Esophagus (tissue), 2 donors: ENCODE data around the gene HOXA11. TPM values are rescaled to one million over a fixed set of nuclear protein-coding genes. Genes with fewer than 3 reads are reported as not detected.
A peak's percentile ranks its signal among the peaks of the same experiment; 100 is the strongest.

Source experiments
- H3K27ac ChIP-seq, 2 donors: one replicate each; pipeline ENCODE4 v1.5.1; 2013; ENCODE audit warnings: low read depth in 2 of 2, mild to moderate bottlenecking in 2 of 2, inconsistent platforms in 1 of 2, low read length in 1 of 2, moderate library complexity in 1 of 2
- H3K27me3 ChIP-seq, 2 donors: one replicate each; pipeline ENCODE4 v1.6.1; 2013; ENCODE audit warnings: low read length in 2 of 2, control low read depth in 1 of 2, mild to moderate bottlenecking in 1 of 2; ENCODE audit not compliant: insufficient read depth in 2 of 2, control insufficient read depth in 1 of 2
- H3K36me3 ChIP-seq, 2 donors: one replicate each; pipeline ENCODE4 v1.6.1; 2013; ENCODE audit warnings: low read length in 1 of 2; ENCODE audit not compliant: control insufficient read depth in 2 of 2, insufficient read depth in 2 of 2
- H3K4me1 ChIP-seq, 2 donors: one replicate each; pipeline ENCODE4 v1.6.1; 2013; ENCODE audit warnings: low read length in 1 of 2; ENCODE audit not compliant: control insufficient read depth in 2 of 2, insufficient read depth in 2 of 2
- H3K4me3 ChIP-seq, 2 donors: one replicate each; pipeline ENCODE4 v1.5.1; 2013; ENCODE audit warnings: low read length in 2 of 2, mild to moderate bottlenecking in 2 of 2, low read depth in 1 of 2, moderate library complexity in 1 of 2
- H3K9me3 ChIP-seq, 2 donors: one replicate each; pipeline ENCODE4 v1.6.1; 2013; ENCODE audit warnings: mild to moderate bottlenecking in 2 of 2, low read depth in 1 of 2, low read length in 1 of 2, moderate library complexity in 1 of 2; ENCODE audit not compliant: control insufficient read depth in 2 of 2, insufficient read depth in 1 of 2
- WGBS, 2 donors: extraction: QIAGEN DNeasy Blood & Tissue Kit; methylation state at CpG; one replicate each; pipeline ENCODE4 v1.1.7; 2013; 5-methylcytosine and 5-hydroxymethylcytosine counted together
- polyA plus RNA-seq, 2 donors: library from polyadenylated mRNA; stranded (reverse); fragments of 200-250 nt; gene quantifications; one replicate each; pipeline ENCODE4 v1.2.3, GENCODE V29; 2013
- donor health status: healthy with polysubstance abuse.
- donor health status: Bipolar disorder and iron deficiency.

Gene HOXA11
- polyA plus RNA-seq, 2 donors, result not detected

DNA sequence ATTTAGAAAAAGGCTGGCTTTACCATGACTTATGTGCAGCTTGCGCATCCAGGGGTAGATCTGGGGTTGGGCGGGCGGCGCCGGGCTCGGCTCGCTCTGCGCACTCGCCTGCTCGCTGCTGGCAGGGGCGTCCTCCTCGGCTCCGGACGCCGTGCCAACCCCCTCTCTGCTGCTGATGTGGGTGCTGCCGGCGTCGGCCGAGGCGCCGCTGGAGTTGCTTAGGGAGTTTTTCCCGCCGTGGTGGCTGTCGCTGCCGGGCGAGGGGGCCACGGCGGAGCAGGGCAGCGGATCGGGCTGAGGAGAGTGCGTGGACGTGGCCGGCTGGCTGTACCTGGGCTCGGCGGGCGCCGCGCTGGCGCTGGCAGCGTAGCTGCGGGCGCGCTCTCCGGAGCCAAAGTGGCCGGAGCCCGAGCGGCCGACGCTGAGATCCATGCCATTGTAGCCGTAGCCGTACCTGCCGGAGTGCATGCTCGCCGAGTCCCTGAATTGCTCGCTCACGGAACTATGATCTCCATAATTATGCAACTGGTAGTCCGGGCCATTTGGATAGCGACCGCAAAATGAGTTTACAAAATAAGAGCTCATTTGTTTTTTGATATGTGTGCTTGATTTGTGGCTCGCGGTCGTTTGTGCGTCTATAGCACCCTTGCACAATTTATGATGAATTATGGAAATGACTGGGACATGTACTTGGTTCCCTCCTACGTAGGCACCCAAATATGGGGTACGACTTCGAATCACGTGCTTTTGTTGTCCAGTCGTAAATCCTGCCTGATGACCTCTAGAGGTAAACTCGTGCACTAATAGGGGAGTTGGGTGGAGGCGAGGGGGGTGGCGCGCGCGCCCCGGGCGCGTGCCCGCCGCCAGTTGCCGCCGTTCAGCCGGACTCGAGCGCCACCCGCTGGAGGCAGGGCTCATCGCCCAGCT is 41.7 kb downstream of the HOXA11 start, which contains the start of gene HOXA5:
Gene HOXA5, minus strand, starts transcription at position 659 of the 927 bp plus-strand sequence. Its CDS starts 74 bp downstream, at position 585.
- peak within 1 kb of the TSS; percentile 76 to 82 for H3K4me3 ChIP-seq
- 18% methylated on average over 63 to 86 of the region's 86 CpGs for WGBS, 2 donors
- peak within 1 kb of the TSS; percentile 94 to 95 for H3K27ac ChIP-seq
- no peaks in the 10 kb centered on the region for H3K36me3 ChIP-seq
- H3K27me3 ChIP-seq, result peaks cover 0 to 2% of the 10 kb centered on the region in 2 donors
- H3K9me3 ChIP-seq, result no peaks in the 10 kb centered on the region
- H3K4me1 ChIP-seq, result peaks cover 3% of the 10 kb centered on the region in 2 donors

DNA sequence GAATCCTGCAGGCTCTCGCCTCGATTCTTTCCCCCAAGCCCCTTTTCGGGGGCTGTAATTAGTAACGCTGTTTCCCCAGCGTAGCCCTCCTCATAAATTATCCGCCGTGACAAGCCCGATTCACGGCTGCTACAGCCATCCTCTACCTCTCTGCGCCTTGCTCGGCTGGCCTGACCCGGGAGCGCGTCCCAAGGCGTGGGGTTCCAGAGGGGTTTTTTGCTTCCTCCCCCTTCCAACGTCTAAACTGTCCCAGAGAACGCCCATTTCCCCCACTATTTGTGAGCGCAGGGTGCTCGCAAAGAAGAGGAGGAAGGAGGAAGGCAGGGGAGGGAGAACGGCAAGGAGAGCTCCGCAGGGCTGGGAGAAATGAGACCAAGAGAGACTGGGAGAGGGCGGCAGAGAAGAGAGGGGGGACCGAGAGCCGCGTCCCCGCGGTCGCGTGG is 42.4 kb downstream of the HOXA11 start:
- Histone ChIP-seq H3K4me3 (peak overlapping the region; percentile 76 to 82), H3K9me3 (no peaks in the 10 kb centered on the region), H3K27ac (peak overlapping the region; percentile 94 to 95), H3K27me3 (peaks cover 0 to 2% of the 10 kb centered on the region in 2 donors), H3K36me3 (no peaks in the 10 kb centered on the region), H3K4me1 (peaks cover 0 to 3% of the 10 kb centered on the region in 2 donors)
- 13 to 26% methylated on average over 22 to 29 of the region's 29 CpGs for WGBS, 2 donors

DNA sequence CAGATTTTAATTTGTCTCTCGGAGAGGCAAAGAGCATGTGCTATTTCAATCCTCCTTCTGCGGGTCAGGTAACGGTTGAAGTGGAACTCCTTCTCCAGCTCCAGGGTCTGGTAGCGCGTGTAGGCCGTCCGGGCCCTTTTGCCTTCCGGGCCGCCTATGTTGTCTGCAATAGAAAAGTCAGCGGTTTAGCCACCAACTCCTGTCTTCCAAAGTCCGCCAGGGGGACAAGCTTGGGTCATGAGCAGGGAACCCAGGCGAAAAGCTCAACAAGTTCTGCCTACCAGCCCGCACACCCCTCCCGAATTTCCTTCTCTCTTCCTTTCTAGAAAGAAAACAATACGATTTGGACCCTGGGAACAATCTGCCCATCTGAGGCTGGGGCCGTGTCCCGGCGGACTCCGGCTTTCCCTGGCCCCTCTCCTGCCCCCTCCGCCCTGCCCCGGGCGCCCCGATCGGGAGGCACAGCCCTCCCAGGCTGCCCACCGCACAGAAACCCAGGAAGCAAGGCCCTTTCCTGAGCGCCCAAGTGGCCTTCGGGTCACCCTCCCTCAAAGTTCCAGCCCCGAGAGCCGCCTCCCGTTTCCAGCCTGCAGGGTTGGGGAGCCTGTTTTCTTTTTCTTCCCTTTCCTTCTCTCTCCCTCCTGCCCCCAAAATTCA is 43.0 kb downstream of the HOXA11 start:
- Histone ChIP-seq H3K27ac (peak overlapping the region; percentile 94 to 95), H3K9me3 (no peaks in the 10 kb centered on the region)

DNA sequence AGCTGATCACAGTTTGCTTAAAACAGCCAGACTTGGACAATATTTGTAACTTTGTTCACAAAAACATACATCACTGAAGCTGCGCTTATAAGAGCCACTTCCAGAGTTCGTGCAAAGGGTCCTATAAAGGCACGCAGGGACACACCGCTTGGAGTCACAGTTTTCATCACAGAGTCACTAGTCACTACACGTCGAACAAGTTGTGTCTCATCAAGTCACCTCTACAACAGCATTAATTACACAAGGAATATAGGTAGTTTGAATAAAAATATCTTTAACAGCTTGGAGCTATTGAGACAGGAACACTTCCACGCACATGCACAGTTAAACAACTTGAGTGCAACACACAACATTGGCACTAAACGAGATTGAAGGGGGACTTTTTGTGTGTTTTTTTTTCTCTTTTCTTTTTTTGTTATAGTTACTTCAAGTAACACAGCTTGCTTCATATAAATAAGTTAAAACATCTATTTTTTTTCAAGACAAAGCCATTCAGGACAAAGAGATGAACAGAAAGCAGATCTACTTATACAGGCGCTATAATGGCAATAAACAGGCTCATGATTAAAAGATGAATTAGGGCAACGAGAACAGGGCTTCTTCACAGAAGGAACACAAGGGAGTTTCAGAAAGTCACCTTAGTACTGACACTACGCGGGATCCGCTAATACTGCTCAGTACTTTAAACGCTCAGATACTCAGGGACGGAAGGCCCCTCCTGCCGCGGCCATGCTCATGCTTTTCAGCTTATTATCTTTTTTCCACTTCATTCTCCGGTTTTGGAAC is 43.7 kb downstream of the HOXA11 start:
- WGBS, 2 donors, result 67 to 69% methylated on average over 18 of the region's 18 CpGs
- Histone ChIP-seq H3K9me3 (no peaks in the 10 kb centered on the region), H3K36me3 (no peaks in the 10 kb centered on the region), H3K4me1 (peaks cover 0 to 3% of the 10 kb centered on the region in 2 donors), H3K4me3 (peak overlapping the region; percentile 76 to 82), H3K27me3 (no peaks in the 10 kb centered on the region), H3K27ac (peak overlapping the region; percentile 94 to 95)

More for the DNA sequence above, 43.0 kb downstream of the HOXA11 start:
- H3K27me3 ChIP-seq, result peaks cover 0 to 2% of the 10 kb centered on the region in 2 donors
- peak overlapping the region; percentile 76 to 82 for H3K4me3 ChIP-seq
- H3K36me3 ChIP-seq, result no peaks in the 10 kb centered on the region
- H3K4me1 ChIP-seq, result peaks cover 0 to 3% of the 10 kb centered on the region in 2 donors
- 28 to 32% methylated on average over 30 of the region's 30 CpGs for WGBS, 2 donors

DNA sequence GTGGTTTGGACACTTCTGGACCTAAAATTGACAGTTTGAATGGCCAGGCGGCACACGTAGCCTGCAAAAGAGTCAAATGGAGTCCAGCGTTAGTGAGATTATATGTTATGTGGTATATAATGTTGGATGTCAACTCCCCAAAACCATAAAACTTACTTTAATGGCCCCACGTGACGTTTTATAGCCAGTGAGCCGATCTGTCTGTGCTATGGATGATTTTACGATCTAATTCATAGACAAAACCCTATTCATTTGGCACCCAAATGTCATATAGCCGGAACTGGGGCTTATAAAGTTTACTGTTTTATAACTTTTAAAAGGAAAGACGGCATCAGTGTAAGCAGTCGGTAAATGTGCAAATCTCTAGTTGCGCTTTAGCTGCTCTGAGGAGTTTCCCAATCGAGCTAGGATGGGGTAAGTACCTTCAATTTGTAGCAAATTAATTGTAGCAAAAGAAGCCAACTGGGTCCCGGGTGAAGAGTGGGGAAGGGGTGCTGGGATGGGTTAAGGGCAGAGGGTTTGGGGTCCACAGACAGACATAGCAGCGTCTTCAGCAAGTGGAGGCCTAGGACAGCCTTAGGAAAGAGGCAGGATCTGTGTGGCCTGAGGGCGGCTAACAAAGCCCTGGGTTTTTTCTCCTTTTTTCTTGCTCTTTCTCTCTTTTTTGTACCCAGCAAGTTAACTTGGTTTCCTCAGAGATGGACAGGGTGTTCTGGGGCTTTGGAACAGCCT is 44.7 kb downstream of the HOXA11 start:
- WGBS, 2 donors, result 59 to 85% methylated on average over 15 of the region's 15 CpGs
- H3K27me3 ChIP-seq, result no peaks in the 10 kb centered on the region

DNA sequence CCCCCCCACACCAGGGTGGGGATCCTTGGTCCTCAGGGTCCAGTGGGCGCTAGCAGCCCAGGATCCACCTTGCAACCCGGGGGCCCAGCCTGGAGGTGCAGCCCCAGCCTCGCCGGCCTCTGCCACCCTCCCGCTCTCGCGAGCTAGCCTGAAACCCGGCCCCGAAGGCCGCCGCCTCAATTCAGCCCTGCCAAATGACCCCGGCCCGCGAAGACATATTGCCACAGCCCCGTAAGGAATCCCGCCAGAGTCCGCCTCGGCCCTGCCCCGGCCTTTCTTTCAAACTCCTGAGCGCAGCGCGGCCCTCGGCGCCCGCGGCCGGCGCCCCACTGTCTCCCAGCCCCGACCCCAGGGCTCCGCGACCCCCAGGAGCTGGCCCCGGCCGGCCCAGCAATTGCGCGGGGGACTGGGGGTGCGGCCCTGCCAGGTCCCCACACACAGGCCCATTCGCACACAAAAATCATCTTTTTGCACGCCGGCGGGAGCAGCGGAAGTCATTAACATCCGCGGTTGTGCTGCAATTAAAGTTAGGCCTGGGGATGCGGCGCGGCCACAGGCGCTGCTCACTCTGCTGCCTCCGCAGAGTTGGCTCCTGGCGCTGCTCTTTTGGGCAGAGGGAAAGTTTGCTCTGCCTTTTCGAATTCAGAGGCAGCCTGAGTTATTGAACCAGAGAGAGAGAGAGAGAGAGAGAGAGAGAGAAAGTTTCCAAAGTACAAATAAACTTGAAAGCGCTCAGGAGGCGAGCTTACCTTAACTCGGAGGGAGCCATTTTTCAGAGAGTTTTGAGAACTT is 45.5 kb downstream of the HOXA11 start:
- 49 to 77% methylated on average over 53 of the region's 53 CpGs for WGBS, 2 donors
- no peaks in the 10 kb centered on the region for H3K27me3 ChIP-seq
- H3K4me3 ChIP-seq, result peak overlapping the region in 1 of 2 donors; percentile 14
- peak overlapping the region; percentile 25 to 56 for H3K27ac ChIP-seq
- no peaks in the 10 kb centered on the region for H3K36me3 ChIP-seq
- H3K9me3 ChIP-seq, result no peaks in the 10 kb centered on the region
- H3K4me1 ChIP-seq, result peaks cover 0 to 3% of the 10 kb centered on the region in 2 donors

More for the DNA sequence above, 44.7 kb downstream of the HOXA11 start:
- H3K27ac ChIP-seq, result peak overlapping the region; percentile 23 to 56
- H3K9me3 ChIP-seq, result no peaks in the 10 kb centered on the region
- H3K4me3 ChIP-seq, result no peak overlapping the region
- peaks cover 0 to 3% of the 10 kb centered on the region in 2 donors for H3K4me1 ChIP-seq
- H3K36me3 ChIP-seq, result no peaks in the 10 kb centered on the region

DNA sequence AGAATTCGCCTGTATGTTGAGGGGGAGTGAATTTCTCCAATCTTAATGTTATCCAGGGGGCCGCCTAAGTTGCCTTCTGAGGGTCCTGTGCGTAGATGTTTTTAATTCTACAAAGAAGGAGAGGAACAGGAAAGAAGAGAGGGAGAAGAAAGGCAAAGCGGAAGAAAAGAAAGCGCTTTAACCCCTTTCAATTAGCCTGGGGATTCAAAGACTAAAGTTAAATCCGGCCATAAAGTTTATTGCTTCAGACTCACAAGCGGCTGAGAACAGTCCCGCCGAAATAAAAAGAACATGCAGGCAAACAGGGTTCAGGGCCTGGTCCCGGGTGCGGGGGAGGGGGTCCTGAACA is 46.1 kb downstream of the HOXA11 start:
- 52 to 81% methylated on average over 11 of the region's 11 CpGs for WGBS, 2 donors
- Histone ChIP-seq H3K27ac (peak overlapping the region; percentile 25 to 56), H3K4me1 (peaks cover 0 to 3% of the 10 kb centered on the region in 2 donors), H3K36me3 (no peaks in the 10 kb centered on the region), H3K9me3 (no peaks in the 10 kb centered on the region), H3K27me3 (no peaks in the 10 kb centered on the region), H3K4me3 (no peak overlapping the region)

DNA sequence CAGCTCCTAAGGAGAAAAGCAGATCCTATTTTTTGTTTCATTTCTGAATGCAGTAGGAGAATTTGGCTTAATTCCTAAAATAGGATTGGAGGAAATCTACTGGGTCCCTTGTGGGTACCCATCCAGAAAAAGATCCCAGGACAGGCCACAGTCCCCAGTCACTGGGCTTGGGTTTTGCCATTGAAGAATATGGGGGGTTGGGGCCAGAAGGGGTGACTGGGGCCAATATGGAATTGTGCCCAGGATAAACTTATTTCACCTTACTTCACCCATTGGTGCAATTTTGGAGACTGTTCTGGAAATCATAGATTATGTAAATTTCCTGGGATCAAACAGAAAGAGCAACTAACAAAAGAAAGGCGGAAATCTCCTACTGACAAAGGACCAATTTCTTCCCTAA is 46.6 kb downstream of the HOXA11 start:
- H3K36me3 ChIP-seq, result no peaks in the 10 kb centered on the region
- H3K27me3 ChIP-seq, result no peaks in the 10 kb centered on the region
- H3K27ac ChIP-seq, result peak overlapping the region; percentile 25 to 68
- no peaks in the 10 kb centered on the region for H3K9me3 ChIP-seq
- peaks cover 0 to 3% of the 10 kb centered on the region in 2 donors for H3K4me1 ChIP-seq
- 79 to 94% methylated on average over 1 of the region's 1 CpG for WGBS, 2 donors
- no peak overlapping the region for H3K4me3 ChIP-seq
